GM12875 (cell line): ENCODE measurements around the gene KLF11.

Experiments used
- H3K4me3 ChIP-seq: one replicate; pipeline ENCODE4 v1.5.1; 2011; ENCODE audit warnings: low read depth, low read length, control low read depth
- CTCF ChIP-seq: IDR thresholded peaks from 2 replicates; pipeline ENCODE4 v1.5.1; 2011; ENCODE audit warnings: low read depth, mild to moderate bottlenecking, control low read depth, inconsistent platforms, low read length, moderate library complexity, borderline replicate concordance; ENCODE audit not compliant: insufficient read depth

The KLF11 gene

GRCh38 chr2:10063566-10063965, 20.2 kb downstream of the KLF11 start:
- no peak overlapping the region for H3K4me3 ChIP-seq
- TF ChIP-seq CTCF = no peak

GRCh38 chr2:10064932-10065772, 21.8 kb downstream of the KLF11 start:
- no peak overlapping the region for H3K4me3 ChIP-seq
- TF ChIP-seq CTCF = no peak

- TF ChIP-seq CTCF = no peak
- H3K4me3 ChIP-seq = no peak overlapping the region
Measured at GRCh38 chr2:10065773-10066055, 22.4 kb downstream of the KLF11 start.

GRCh38 chr2:10067330-10067729, 24.0 kb downstream of the KLF11 start:
- TF ChIP-seq CTCF = no peak
- no peak overlapping the region for H3K4me3 ChIP-seq

- H3K4me3 ChIP-seq = no peak overlapping the region
- no peak for TF ChIP-seq CTCF
Measured at GRCh38 chr2:10067881-10068280, 24.5 kb downstream of the KLF11 start.

- TF ChIP-seq CTCF = no peak
- H3K4me3 ChIP-seq = no peak overlapping the region
Measured at GRCh38 chr2:10071176-10071575, 27.8 kb downstream of the KLF11 start.

- H3K4me3 ChIP-seq = no peak overlapping the region
- TF ChIP-seq CTCF = no peak
Measured at GRCh38 chr2:10071595-10071994, 28.2 kb downstream of the KLF11 start.
